HCT116 (cell line): Measurements from ENCODE around the gene RANBP9. TPM values are rescaled to one million over a fixed set of nuclear protein-coding genes. Genes with fewer than 3 reads are reported as not detected.

ENCODE experiments used
- ATAC-seq: fragments of 200-7000 bp; cut with Tn5 transposase; 2 replicates; pipeline ENCODE4 v1.9.1; 2020; ENCODE audit warnings: mild to moderate bottlenecking, moderate library complexity
- BruUV-seq: library from RNA; stranded (reverse); fragments of 400-500 nt; replicated peaks from 2 replicates; lab custom pipeline; 2021; lab: Mats Ljungman, UMichigan
- CTCF ChIA-PET: fragments of 300-600 bp; sonication (Branson Sonifier 250); formaldehyde crosslinking; loops from one replicate; lab custom pipeline; 2021; ENCODE audit warnings: antibody characterized with exemption; lab: Charles Lee
- POLR2A ChIA-PET: fragments of 300-600, 350-600 bp; sonication (Branson Sonifier 250); formaldehyde crosslinking; loops from one replicate; lab custom pipeline; 2021; ENCODE audit warnings: antibody characterized with exemption; lab: Charles Lee
- RAD21 ChIA-PET, 2 experiments: fragments of 300-600 bp; sonication (Branson Sonifier 250); formaldehyde crosslinking; loops; one replicate each; lab custom pipeline; 2023; ENCODE audit warnings: low total read pairs in 2 of 2; ENCODE audit not compliant: uncharacterized antibody in 2 of 2, unreplicated experiment in 2 of 2, low non-redundant PET in 1 of 2; lab: Charles Lee
- DNase-seq: peaks from one replicate; pipeline ENCODE4 v3.0.0-alpha.2; 2010; ENCODE audit warnings: low read depth, low spot score
- H2AFZ ChIP-seq: fragments of 200-600 bp; shearing (Covaris generic), sonication (generic); 2 replicates; pipeline ENCODE4 v1.6.1; 2017; ENCODE audit warnings: low read depth, mixed run types, mixed read lengths, antibody characterized with exemption, low read length; ENCODE audit not compliant: poor library complexity, severe bottlenecking
- H3K27ac ChIP-seq: 2 replicates; pipeline ENCODE4 v1.5.1; 2012; ENCODE audit warnings: low read depth, low read length
- H3K27me3 ChIP-seq: fragments of 200-600 bp; sonication (generic); 2 replicates; pipeline ENCODE4 v1.6.1; 2016; ENCODE audit warnings: mixed run types, low read length, mixed read lengths; ENCODE audit not compliant: insufficient read depth
- H3K36me3 ChIP-seq, 2 experiments: fragments of 200-500 bp in 1 of 2; fragments of 200-600 bp in 1 of 2; sonication (Bioruptor generic) in 1 of 2; sonication (generic) in 1 of 2; 2 replicates each; pipeline versions ENCODE4 v1.5.1 to v1.6.1; 2014 to 2016; ENCODE audit warnings: low read length in 2 of 2, inconsistent platforms in 1 of 2, mixed read lengths in 1 of 2, mixed run types in 1 of 2; ENCODE audit not compliant: insufficient read depth in 2 of 2, control insufficient read depth in 1 of 2
- H3K4me1 ChIP-seq, 2 experiments: fragments of 200-600 bp in 1 of 2; sonication (generic) in 1 of 2; 2 replicates each; pipeline versions ENCODE4 v1.5.1 to v1.6.1; 2012 to 2017; ENCODE audit warnings: low read length in 2 of 2, inconsistent platforms in 1 of 2, mild to moderate bottlenecking in 1 of 2, mixed read lengths in 1 of 2, mixed run types in 1 of 2, moderate library complexity in 1 of 2; ENCODE audit not compliant: insufficient read depth in 2 of 2, control insufficient read depth in 1 of 2
- H3K4me2 ChIP-seq: fragments of 200-600 bp; sonication (generic); 2 replicates; pipeline ENCODE4 v1.6.1; 2017; ENCODE audit warnings: mixed run types, low read length, mixed read lengths
- H3K4me3 ChIP-seq, 2 experiments: fragments of 200-600 bp in 1 of 2; sonication (generic) in 1 of 2; replicated peaks in 1 of 2; 2 replicates each; pipeline ENCODE4 v1.5.1; 2011 to 2016; ENCODE audit warnings: low read length in 2 of 2, control low read depth in 1 of 2, low read depth in 1 of 2, mild to moderate bottlenecking in 1 of 2, mixed read lengths in 1 of 2, mixed run types in 1 of 2
- H3K79me2 ChIP-seq: fragments of 200-600 bp; sonication (generic); 2 replicates; pipeline ENCODE4 v1.6.1; 2017; ENCODE audit warnings: mild to moderate bottlenecking, mixed run types, low read length, moderate library complexity, mixed read lengths; ENCODE audit not compliant: insufficient read depth
- H3K9ac ChIP-seq: fragments of 200-600 bp; sonication (generic); 2 replicates; pipeline ENCODE4 v1.6.1; 2016; ENCODE audit warnings: low read length, mixed read lengths
- H3K9me2 ChIP-seq: fragments of 200-600 bp; sonication (generic), shearing (Covaris generic); 2 replicates; pipeline ENCODE4 v1.6.1; 2017; ENCODE audit warnings: mixed run types, mild to moderate bottlenecking, moderate library complexity; ENCODE audit not compliant: insufficient read depth
- H3K9me3 ChIP-seq, 2 experiments: fragments of 200-500 bp in 1 of 2; fragments of 200-600 bp in 1 of 2; sonication (Bioruptor generic) in 1 of 2; sonication (generic) in 1 of 2; 2 replicates each; pipeline ENCODE4 v1.6.1; 2014 to 2017; ENCODE audit warnings: low read length in 2 of 2, mixed read lengths in 2 of 2, inconsistent platforms in 1 of 2, low read depth in 1 of 2, mild to moderate bottlenecking in 1 of 2, mixed run types in 1 of 2, moderate library complexity in 1 of 2; ENCODE audit not compliant: control insufficient read depth in 1 of 2, insufficient read depth in 1 of 2
- H4K20me1 ChIP-seq: fragments of 200-600 bp; sonication (generic), shearing (Covaris generic); 2 replicates; pipeline ENCODE4 v1.6.1; 2017; ENCODE audit warnings: mixed run types, mild to moderate bottlenecking, moderate library complexity; ENCODE audit not compliant: insufficient read depth
- CBX3 ChIP-seq: IDR thresholded peaks from 2 replicates; pipeline ENCODE4 v1.6.1; 2012; ENCODE audit warnings: low read depth
- ELF1 ChIP-seq: IDR thresholded peaks from 2 replicates; pipeline ENCODE4 v1.6.1; 2012; ENCODE audit warnings: low read depth, borderline replicate concordance
- EZH2 ChIP-seq: fragments of 200-600 bp; sonication (generic); IDR thresholded peaks from 2 replicates; pipeline ENCODE4 v1.6.1; 2017; ENCODE audit warnings: antibody characterized with exemption, mixed run types
- EZH2phosphoT487 ChIP-seq: fragments of 200-600 bp; IDR thresholded peaks from 2 replicates; pipeline ENCODE4 v1.6.1; 2018; ENCODE audit warnings: antibody characterized with exemption, borderline replicate concordance
- RAD21 ChIP-seq: IDR thresholded peaks from 2 replicates; pipeline ENCODE4 v1.6.1; 2012; ENCODE audit warnings: low read depth, mild to moderate bottlenecking
- SP1 ChIP-seq: IDR thresholded peaks from 2 replicates; pipeline ENCODE4 v1.6.1; 2012; ENCODE audit warnings: low read depth
- SRF ChIP-seq: IDR thresholded peaks from 2 replicates; pipeline ENCODE4 v1.6.1; 2012; ENCODE audit warnings: low read depth
- TCF7L2 ChIP-seq: IDR thresholded peaks from 2 replicates; pipeline ENCODE4 v1.7.0; 2011; ENCODE audit warnings: borderline replicate concordance, inconsistent platforms; ENCODE audit not compliant: insufficient read depth, insufficient read length; ENCODE audit errors: extremely low read depth
- ZFX ChIP-seq: fragments of 450-650 bp; IDR thresholded peaks from 2 replicates; pipeline ENCODE4 v1.6.1; 2017
- ZNF274 ChIP-seq: fragments of 200-500 bp; sonication (Bioruptor generic); IDR thresholded peaks from 2 replicates; pipeline ENCODE4 v1.6.1; 2014; ENCODE audit warnings: mild to moderate bottlenecking, low read depth, low read length, inconsistent platforms
- intact Hi-C: fragments of 100-400 bp; cut with micrococcal nuclease; formaldehyde crosslinking; loops from 2 replicates; pipeline ENCODE4 v1.10.0; 2022
- total RNA-seq: library from RNA; stranded (reverse); gene quantifications from one replicate; pipeline ENCODE4 v1.2.1, GENCODE V29; 2021; ENCODE audit not compliant: unreplicated experiment
- TF ChIP-seq, protein P1 (sequence below): IDR thresholded peaks from 2 replicates; pipeline ENCODE4 v1.6.1; 2012
- TF ChIP-seq, protein P2 (sequence below): IDR thresholded peaks from 2 replicates; pipeline ENCODE4 v1.6.1; 2012

The RANBP9 gene
- total RNA-seq, 1 experiment from 2014 or later = 48.0 TPM

DNA sequence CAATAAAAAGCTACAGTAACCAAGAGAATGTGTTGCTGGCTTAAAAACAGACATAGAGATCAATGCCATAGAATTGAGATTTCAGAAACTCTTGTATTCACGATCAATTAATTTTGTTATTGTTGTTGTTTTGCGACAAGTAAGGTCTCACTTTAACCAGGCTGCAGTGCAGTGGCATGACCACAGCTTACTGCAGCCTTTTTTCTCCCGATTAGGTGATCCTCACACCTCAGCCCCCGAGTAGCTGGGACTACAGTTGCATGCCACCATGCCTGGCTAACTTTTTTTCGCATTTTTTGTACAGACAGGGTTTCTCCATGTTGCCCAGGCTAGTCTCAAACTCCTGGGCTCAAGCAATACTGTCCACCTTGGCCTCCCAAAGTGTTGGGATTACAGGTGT, 42.2 kb downstream of the RANBP9 start:
- no TSS peak for BruUV-seq
- no peak overlapping the region for H3K4me2 ChIP-seq
- H3K27me3 ChIP-seq = no peaks in the 10 kb centered on the region
- RAD21 ChIA-PET = no interaction called here
- TF ChIP-seq ELF1 (no peak), TCF7L2 (no peak), CBX3 (no peak), EZH2 (no peak), ZFX (no peak), RAD21 (no peak), ZNF274 (no peak), SP1 (no peak), SRF (no peak)
- TF ChIP-seq, protein P1, sequence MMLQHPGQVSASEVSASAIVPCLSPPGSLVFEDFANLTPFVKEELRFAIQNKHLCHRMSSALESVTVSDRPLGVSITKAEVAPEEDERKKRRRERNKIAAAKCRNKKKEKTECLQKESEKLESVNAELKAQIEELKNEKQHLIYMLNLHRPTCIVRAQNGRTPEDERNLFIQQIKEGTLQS = no peak
- no peak overlapping the region for H3K4me3 ChIP-seq
- no peaks in the 10 kb centered on the region for H3K36me3 ChIP-seq
- H3K4me1 ChIP-seq = peaks cover 0 to 5% of the 10 kb centered on the region in 2 experiments; a peak in 1 of 4 replicates
- no peak for DNase-seq
- H3K9ac ChIP-seq = no peak overlapping the region
- CTCF ChIA-PET = no interaction called here
- H3K79me2 ChIP-seq = peaks cover 99% of the 10 kb centered on the region
- no peak overlapping the region for H3K27ac ChIP-seq
- ATAC-seq = no peak
- H3K9me2 ChIP-seq = no peaks in the 10 kb centered on the region
- no peaks in the 10 kb centered on the region; the same call in 1 of the 2 replicates for H4K20me1 ChIP-seq
- intact Hi-C loops = no loop called here
- H2AFZ ChIP-seq = no peak overlapping the region
- POLR2A ChIA-PET = no interaction called here
- H3K9me3 ChIP-seq = no peaks in the 10 kb centered on the region

DNA sequence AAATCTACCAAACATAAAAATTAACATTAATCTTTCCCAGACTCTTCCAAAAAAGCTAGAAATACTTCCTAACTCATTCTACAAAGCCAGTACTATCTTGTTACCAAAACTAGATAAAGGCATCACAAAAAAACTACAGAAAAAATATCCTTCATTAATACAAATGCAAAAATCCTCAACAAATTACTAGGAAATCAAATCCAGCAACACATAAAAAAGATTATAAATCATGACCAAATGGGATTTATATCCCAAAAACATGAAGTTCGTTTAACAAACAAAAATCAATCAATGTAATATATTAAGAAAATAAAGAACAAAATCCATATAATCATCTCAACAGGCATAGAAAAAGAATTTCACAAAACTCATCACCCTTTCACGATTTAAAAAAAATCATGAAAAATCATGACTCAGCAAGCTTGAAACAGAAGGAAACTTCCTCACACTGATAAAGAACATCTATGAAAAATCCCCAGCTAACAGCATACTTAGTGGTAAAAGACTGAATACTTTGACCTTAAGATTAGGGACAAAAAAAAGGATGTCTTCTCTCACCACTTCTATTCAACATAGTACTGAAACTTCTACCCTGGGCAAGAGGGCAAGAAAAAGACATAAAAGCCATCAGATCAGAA, 43.2 kb downstream of the RANBP9 start:
- Histone ChIP-seq H3K36me3 (no peaks in the 10 kb centered on the region), H3K79me2 (peaks cover 99% of the 10 kb centered on the region), H3K9ac (no peak overlapping the region), H3K27ac (no peak overlapping the region), H3K27me3 (no peaks in the 10 kb centered on the region), H3K4me3 (no peak overlapping the region), H2AFZ (no peak overlapping the region), H4K20me1 (peaks cover 2% of the 10 kb centered on the region; the same call in 1 of the 2 replicates), H3K4me2 (no peak overlapping the region), H3K9me2 (no peaks in the 10 kb centered on the region), H3K4me1 (peaks cover 0 to 5% of the 10 kb centered on the region in 2 experiments; a peak in 1 of 4 replicates), H3K9me3 (no peaks in the 10 kb centered on the region)
- BruUV-seq = no TSS peak
- TF ChIP-seq EZH2phosphoT487 (no peak), ZNF274 (no peak)
- TF ChIP-seq, protein P2, sequence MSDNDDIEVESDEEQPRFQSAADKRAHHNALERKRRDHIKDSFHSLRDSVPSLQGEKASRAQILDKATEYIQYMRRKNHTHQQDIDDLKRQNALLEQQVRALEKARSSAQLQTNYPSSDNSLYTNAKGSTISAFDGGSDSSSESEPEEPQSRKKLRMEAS = no peak
- no peak for DNase-seq
- POLR2A ChIA-PET = no interaction called here
- intact Hi-C loops = no loop called here
- RAD21 ChIA-PET = no interaction called here
- CTCF ChIA-PET = no interaction called here
- no peak for ATAC-seq
